Measurements from ENCODE around the gene CAMTA1.
"Not testable (repeated sequence)": the region's sequence is repeated elsewhere in the genome, so short reads cannot be mapped to it uniquely, and the experiment has no call there.

CAMTA1 gene

GRCh38 chr1:7108251-7108650 is 323.0 kb downstream of the CAMTA1 start:
- DNase-seq (ENCODE audit: low read depth), result no peak

- no peak for DNase-seq (ENCODE audit: low read depth)
Measured at GRCh38 chr1:7109901-7110300, 324.6 kb downstream of the CAMTA1 start.

- DNase-seq (ENCODE audit: low read depth), result no peak
Measured at GRCh38 chr1:7110321-7110720, 325.1 kb downstream of the CAMTA1 start.

- no peak for DNase-seq (ENCODE audit: low read depth)
Measured at GRCh38 chr1:7111853-7112252, 326.6 kb downstream of the CAMTA1 start.

- DNase-seq (ENCODE audit: low read depth), result no peak
Measured at GRCh38 chr1:7113136-7113535, 327.9 kb downstream of the CAMTA1 start.

- DNase-seq (ENCODE audit: low read depth), result no peak
Measured at GRCh38 chr1:7113822-7114221, 328.6 kb downstream of the CAMTA1 start.

GRCh38 chr1:7116001-7116400 is 330.7 kb downstream of the CAMTA1 start:
- DNase-seq (ENCODE audit: low read depth), result no peak

- DNase-seq (ENCODE audit: low read depth), result no peak
Measured at GRCh38 chr1:7117399-7118281, 332.4 kb downstream of the CAMTA1 start.

GRCh38 chr1:7119156-7119555 is 333.9 kb downstream of the CAMTA1 start:
- no peak for DNase-seq (ENCODE audit: low read depth)

GRCh38 chr1:7120863-7121621 is 335.8 kb downstream of the CAMTA1 start:
- DNase-seq (ENCODE audit: low read depth), result no peak

GRCh38 chr1:7121622-7121988 is 336.4 kb downstream of the CAMTA1 start:
- no peak for DNase-seq (ENCODE audit: low read depth)

- DNase-seq (ENCODE audit: low read depth), result no peak
Measured at GRCh38 chr1:7127322-7128075, 342.2 kb downstream of the CAMTA1 start.

GRCh38 chr1:7128293-7128692 is 343.0 kb downstream of the CAMTA1 start:
- DNase-seq (ENCODE audit: low read depth), result no peak

GRCh38 chr1:7130127-7130526 is 344.9 kb downstream of the CAMTA1 start:
- no peak for DNase-seq (ENCODE audit: low read depth)

- no peak for DNase-seq (ENCODE audit: low read depth)
Measured at GRCh38 chr1:7135493-7135892, 350.2 kb downstream of the CAMTA1 start.

- DNase-seq (ENCODE audit: low read depth), result no peak
Measured at GRCh38 chr1:7136166-7136953, 351.1 kb downstream of the CAMTA1 start.

GRCh38 chr1:7140251-7140650 is 355.0 kb downstream of the CAMTA1 start:
- no peak for DNase-seq (ENCODE audit: low read depth)

- no peak for DNase-seq (ENCODE audit: low read depth)
Measured at GRCh38 chr1:7145947-7146346, 360.7 kb downstream of the CAMTA1 start.

- DNase-seq (ENCODE audit: low read depth), result no peak
Measured at GRCh38 chr1:7146710-7147109, 361.5 kb downstream of the CAMTA1 start.

- DNase-seq (ENCODE audit: low read depth), result not testable (repeated sequence)
Measured at GRCh38 chr1:7147581-7148282, 362.5 kb downstream of the CAMTA1 start.

Data from stimulated activated CD8-positive, alpha-beta memory T cell treated with anti-CD3 and anti-CD28 coated beads, Interleukin-12 subunit alpha, Interleukin-12 subunit beta, amount 100 ng/mL, for 1 hour (primary cell).